ENCODE data around the gene AZIN2.

The AZIN2 gene

DNA sequence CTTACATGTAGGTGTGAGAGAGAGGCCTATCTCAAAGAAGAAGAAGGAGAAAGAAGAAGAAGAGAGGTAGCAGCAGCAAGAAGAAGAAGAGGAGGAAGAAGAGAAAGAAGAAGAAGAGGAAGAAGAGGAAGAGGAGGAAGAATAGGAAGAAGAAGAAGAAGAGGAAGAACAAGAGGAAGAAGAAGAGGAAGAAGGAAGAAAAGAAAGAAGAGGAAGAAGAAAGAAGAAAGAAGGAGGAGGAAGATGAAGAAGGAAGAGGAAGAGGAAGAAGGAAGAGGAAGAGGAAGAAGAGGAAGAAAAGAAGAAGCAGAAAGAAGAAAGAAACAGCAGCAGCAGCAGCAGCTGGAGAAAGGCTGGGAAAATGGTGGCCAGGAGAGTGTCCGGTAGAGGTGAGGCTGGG is 10.3 kb upstream of the AZIN2 start:
- ChIA-PET POLR2A (no interaction called here), CTCF (no interaction called here)
- DNase-seq (ENCODE audit: extremely low spot score): no peak
- TF ChIP-seq TARDBP (IDR thresholded peaks at IDR 0.05): peak; percentile 21; the same call in 1 of the 2 replicates
- TF ChIP-seq LEF1 (IDR thresholded peaks at IDR 0.05; ENCODE audit: borderline replicate concordance): no peak

DNA sequence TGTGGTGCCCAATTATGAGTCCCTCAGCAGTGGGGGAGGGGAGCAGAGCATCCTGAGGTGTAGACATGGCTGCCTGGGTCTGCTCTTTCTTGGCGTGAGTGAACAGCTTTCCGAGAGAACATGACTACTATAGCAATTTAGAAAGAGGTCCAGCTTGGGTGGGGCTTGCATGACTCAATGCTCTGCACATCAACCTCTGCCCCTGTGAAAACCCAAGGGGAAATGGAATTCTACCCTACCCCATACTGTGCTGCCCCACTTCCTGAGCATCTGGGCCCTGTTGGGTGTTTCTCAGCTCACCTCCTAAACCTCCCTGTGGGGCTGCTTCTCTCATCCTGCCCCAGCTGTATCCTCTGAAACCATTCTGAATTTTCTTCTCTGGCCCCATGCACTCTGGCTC is 8.2 kb upstream of the AZIN2 start:
- no peak for TF ChIP-seq TARDBP (IDR thresholded peaks at IDR 0.05)
- TF ChIP-seq ARNT (IDR thresholded peaks at IDR 0.05): no peak
- TF ChIP-seq SUZ12 (IDR thresholded peaks at IDR 0.05): no peak
- no peak for TF ChIP-seq SP1 (IDR thresholded peaks at IDR 0.05)
- no peak for TF ChIP-seq ZNF384 (IDR thresholded peaks at IDR 0.05)
- TF ChIP-seq FOXM1 (IDR thresholded peaks at IDR 0.05; ENCODE audit: borderline replicate concordance): no peak
- TF ChIP-seq L3MBTL2 (conservative IDR thresholded peaks at IDR 0.05): no peak
- TF ChIP-seq, protein P1, sequence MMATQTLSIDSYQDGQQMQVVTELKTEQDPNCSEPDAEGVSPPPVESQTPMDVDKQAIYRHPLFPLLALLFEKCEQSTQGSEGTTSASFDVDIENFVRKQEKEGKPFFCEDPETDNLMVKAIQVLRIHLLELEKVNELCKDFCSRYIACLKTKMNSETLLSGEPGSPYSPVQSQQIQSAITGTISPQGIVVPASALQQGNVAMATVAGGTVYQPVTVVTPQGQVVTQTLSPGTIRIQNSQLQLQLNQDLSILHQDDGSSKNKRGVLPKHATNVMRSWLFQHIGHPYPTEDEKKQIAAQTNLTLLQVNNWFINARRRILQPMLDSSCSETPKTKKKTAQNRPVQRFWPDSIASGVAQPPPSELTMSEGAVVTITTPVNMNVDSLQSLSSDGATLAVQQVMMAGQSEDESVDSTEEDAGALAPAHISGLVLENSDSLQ (IDR thresholded peaks at IDR 0.05): no peak
- TF ChIP-seq FOXA1 (IDR thresholded peaks at IDR 0.05): no peak
- TF ChIP-seq ELF4 (IDR thresholded peaks at IDR 0.05): no peak
- no peak for TF ChIP-seq HDGF (IDR thresholded peaks at IDR 0.05; ENCODE audit: borderline replicate concordance)
- no peak for TF ChIP-seq BHLHE40 (IDR thresholded peaks at IDR 0.05; ENCODE audit: borderline replicate concordance)
- TF ChIP-seq FOXK2 (IDR thresholded peaks at IDR 0.05): no peak
- no peak for TF ChIP-seq NFRKB (IDR thresholded peaks at IDR 0.05)
- TF ChIP-seq LEF1 (IDR thresholded peaks at IDR 0.05; ENCODE audit: borderline replicate concordance): no peak
- no peak for TF ChIP-seq CTBP1 (IDR thresholded peaks at IDR 0.05; ENCODE audit: borderline replicate concordance)
- ChIA-PET POLR2A (no interaction called here), CTCF (no interaction called here)
- no peak for DNase-seq (ENCODE audit: extremely low spot score)

DNA sequence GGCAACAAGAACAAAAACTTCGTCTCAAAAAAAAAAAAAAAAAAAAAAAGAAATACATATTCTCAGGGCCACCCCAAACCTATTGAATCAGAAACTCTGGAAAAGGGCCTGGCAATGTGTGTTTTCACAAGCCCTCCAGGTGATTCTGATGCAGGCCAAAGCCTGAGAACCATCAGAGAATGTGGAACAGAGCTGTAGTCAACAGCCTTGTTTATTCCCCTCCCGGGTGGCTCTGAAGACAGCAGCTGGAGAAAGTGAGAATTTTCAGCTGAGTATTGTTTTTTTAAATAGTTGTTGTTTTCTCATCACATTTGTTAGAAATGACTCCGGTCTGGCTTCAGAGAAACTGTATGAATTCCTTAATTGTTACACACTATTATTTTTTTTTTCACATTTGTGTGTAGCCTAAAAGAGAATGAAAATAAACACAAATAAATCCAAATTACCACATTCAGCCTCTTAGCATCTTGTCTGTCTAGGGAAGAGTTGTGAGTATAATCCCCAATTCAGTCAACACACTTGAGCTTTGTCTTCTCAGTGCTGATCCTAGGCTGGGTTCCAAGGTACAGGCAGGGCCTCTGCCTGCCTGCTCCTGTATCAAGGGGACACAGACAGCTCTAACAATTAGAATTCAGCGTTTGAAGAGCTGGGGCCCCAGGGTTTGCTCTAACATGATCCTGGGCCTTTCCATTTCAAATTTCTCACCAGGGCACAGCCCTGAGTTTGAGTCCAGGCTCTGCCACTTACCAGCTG is 6.6 kb upstream of the AZIN2 start:
- ChIA-PET CTCF (interaction anchor here (0.6 to 1.0 kb wide), 3 partner anchors 20 to 365 kb away, joined by 3 to 4 read pairs (median 3); no protein-coding TSS in a partner anchor), POLR2A (interaction anchor here (0.6 kb wide), 1 partner anchor 155 kb away, joined by 3 read pairs; no protein-coding TSS in a partner anchor)
- TF ChIP-seq ELF4 (IDR thresholded peaks at IDR 0.05): no peak
- no peak for TF ChIP-seq HDGF (IDR thresholded peaks at IDR 0.05; ENCODE audit: borderline replicate concordance)
- no peak for TF ChIP-seq ZNF384 (IDR thresholded peaks at IDR 0.05)
- TF ChIP-seq NFRKB (IDR thresholded peaks at IDR 0.05): no peak
- no peak for TF ChIP-seq BHLHE40 (IDR thresholded peaks at IDR 0.05; ENCODE audit: borderline replicate concordance)
- TF ChIP-seq FOXM1 (IDR thresholded peaks at IDR 0.05; ENCODE audit: borderline replicate concordance): no peak
- TF ChIP-seq, protein P1 (IDR thresholded peaks at IDR 0.05): no peak
- no peak for TF ChIP-seq SP1 (IDR thresholded peaks at IDR 0.05)
- TF ChIP-seq FOXA1 (IDR thresholded peaks at IDR 0.05): no peak
- TF ChIP-seq FOXK2 (IDR thresholded peaks at IDR 0.05): no peak
- TF ChIP-seq LEF1 (IDR thresholded peaks at IDR 0.05; ENCODE audit: borderline replicate concordance): no peak
- no peak for TF ChIP-seq ARNT (IDR thresholded peaks at IDR 0.05)
- DNase-seq (ENCODE audit: extremely low spot score): no peak

DNA sequence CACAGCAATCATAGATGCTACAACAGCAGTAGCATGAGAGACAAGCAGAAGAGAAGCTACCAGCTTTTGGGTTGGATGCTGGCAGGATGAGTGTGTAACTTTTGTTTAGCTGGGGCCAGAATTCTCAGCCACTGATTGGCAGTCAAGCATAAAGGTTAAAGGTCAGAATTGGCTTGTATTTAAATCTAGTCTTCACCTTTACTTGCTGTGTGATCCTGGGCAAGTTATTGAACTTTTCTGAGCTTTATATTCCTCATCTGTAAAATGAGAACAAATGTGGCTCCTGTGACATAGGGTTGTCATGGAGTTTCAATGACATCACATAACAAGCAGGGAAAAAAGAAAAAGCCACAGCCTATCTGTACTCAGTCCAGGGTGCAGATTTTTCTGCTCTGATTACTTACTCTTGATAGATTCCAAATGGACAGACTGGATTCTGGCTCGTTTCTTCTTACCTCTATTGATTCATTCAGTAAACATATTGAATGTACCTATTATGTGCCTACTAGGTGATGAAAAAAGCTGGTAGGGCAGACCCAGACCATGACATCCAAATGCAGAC is 2.8 kb upstream of the AZIN2 start:
- ChIA-PET POLR2A (no interaction called here), CTCF (interaction anchor here (1.1 kb wide), 1 partner anchor 18 kb away, joined by 3 read pairs; no protein-coding TSS in a partner anchor)
- DNase-seq (ENCODE audit: extremely low spot score): no peak
- TF ChIP-seq NFRKB (IDR thresholded peaks at IDR 0.05): no peak

DNA sequence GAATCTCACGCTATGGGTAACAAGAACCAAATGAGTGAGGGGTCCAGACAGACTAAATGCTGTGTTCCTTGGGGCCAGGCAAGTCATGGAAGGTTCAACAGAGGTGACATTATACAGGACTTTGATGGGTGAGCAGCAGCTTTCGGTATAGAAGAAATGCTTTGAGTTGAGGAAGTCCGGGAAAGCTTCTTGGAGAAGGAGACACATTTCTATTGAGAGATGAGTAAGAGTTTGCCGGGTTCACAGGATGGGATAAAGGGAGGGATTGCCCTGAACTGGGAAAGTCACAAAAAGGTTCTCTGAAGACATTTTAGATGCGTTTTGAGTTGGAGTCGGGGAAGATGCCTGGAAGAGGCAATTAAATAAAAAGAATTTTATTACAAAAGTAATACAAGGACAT is 580 bp upstream of the AZIN2 start:
- DNase-seq (ENCODE audit: extremely low spot score): no peak
- ChIA-PET POLR2A (interaction anchor here (0.6 to 1.5 kb wide), 7 partner anchors 20 to 198 kb away, joined by 3 to 8 read pairs (median 3); partner anchors contain the start of gene RNF19B), CTCF (no interaction called here)
- TF ChIP-seq NFRKB (IDR thresholded peaks at IDR 0.05) (no peak), FOXM1 (IDR thresholded peaks at IDR 0.05; ENCODE audit: borderline replicate concordance) (no peak), TARDBP (IDR thresholded peaks at IDR 0.05) (no peak), FOXK2 (IDR thresholded peaks at IDR 0.05) (no peak), HDGF (IDR thresholded peaks at IDR 0.05; ENCODE audit: borderline replicate concordance) (no peak)

DNA sequence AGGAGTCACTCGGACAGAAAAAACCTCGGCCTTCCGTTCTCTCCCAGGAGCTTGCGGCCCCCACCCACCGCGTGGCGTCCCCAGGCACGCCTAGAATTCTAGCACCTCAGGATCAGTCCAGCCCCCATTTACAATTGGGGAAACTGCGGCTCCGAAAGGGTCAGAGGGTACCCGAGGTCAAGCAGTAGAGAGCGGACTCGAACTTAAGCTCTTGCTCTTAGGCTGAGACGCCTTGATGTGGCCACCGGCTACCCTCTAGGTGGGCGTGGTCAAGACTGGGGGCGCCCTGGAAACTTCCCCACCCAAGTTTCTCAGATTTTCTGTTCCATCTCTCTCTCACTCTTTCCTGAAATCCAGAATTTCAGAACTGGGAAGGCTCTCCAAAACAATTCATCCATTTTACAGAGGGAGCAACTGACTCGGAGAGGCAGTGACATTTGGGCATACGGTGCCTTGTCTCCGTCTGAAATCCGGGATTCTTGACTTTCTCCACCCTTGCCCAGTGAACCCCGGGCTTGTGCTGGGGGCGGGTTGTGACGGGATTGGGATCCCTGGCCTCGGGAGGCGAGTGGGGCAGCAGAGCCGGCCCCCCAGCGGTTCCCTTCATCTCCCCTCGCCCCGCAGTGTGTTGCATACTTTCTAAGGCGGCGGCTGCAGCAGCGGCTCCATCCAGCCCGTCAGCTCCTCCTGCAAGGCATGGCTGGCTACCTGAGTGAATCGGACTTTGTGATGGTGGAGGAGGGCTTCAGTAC is 777 bp downstream of the AZIN2 start:
- CTCF ChIA-PET: no interaction called here
- POLR2A ChIA-PET: interaction anchor here (1.3 kb wide), 1 partner anchor 117 kb away, joined by 4 read pairs; the partner anchor contains the start of gene RNF19B
- DNase-seq (ENCODE audit: extremely low spot score): no peak
- no peak for TF ChIP-seq FOXM1 (IDR thresholded peaks at IDR 0.05; ENCODE audit: borderline replicate concordance)
- TF ChIP-seq BHLHE40 (IDR thresholded peaks at IDR 0.05; ENCODE audit: borderline replicate concordance): no peak
- no peak for TF ChIP-seq SP1 (IDR thresholded peaks at IDR 0.05)
